HepG2 (cell line): ENCODE measurements around the gene PRICKLE2. TPM values are rescaled to one million over a fixed set of nuclear protein-coding genes. Genes with fewer than 3 reads are reported as not detected.

Experiments
- ATAC-seq: fragments of 200-7000 bp; cut with Tn5 transposase; 3 replicates; pipeline ENCODE4 v1.9.1; 2020; ENCODE audit warnings: mild to moderate bottlenecking, moderate library complexity
- BruUV-seq: library from RNA; stranded (reverse); fragments of 400-500 nt; replicated peaks from 2 replicates; lab custom pipeline; 2021; lab: Mats Ljungman, UMichigan
- CTCF ChIA-PET: fragments of 300-600 bp; formaldehyde crosslinking; extraction: SDS; loops from one replicate; lab custom pipeline; 2021; ENCODE audit warnings: low total read pairs, inconsistent platforms, low intra/inter-chr PET ratio; lab: Yijun Ruan, JAX
- POLR2A ChIA-PET: fragments of 350-600 bp; sonication (Branson Sonifier 250); formaldehyde crosslinking; loops from one replicate; lab custom pipeline; 2020; ENCODE audit warnings: antibody characterized with exemption, inconsistent platforms; lab: Yijun Ruan, JAX
- DNase-seq: peaks from one replicate; pipeline ENCODE4 v3.0.0-alpha.2; 2015; ENCODE audit warnings: low spot score
- FAIRE-seq: peaks from 3 replicates; lab custom pipeline; 2011; peaks lifted over from hg19 to GRCh38; lab: Jason Lieb, UNC
- H2AFZ ChIP-seq: one replicate; pipeline ENCODE4 v1.6.1; 2011; ENCODE audit warnings: low read length, inconsistent platforms
- H3K27ac ChIP-seq: fragments of 300-600 bp; 3 replicates; pipeline ENCODE4 v1.8.0; 2011; ENCODE audit warnings: mixed run types, mild to moderate bottlenecking, mixed read lengths, low read length, inconsistent platforms; ENCODE audit not compliant: insufficient read depth; ENCODE audit errors: extremely low read length
- H3K27me3 ChIP-seq, 2 experiments: fragments of 200-600 bp in 1 of 2; 2 replicates in 1 of 2; 3 replicates in 1 of 2; pipeline versions ENCODE4 v1.6.0 to v1.8.0; 2011; ENCODE audit warnings: low read length in 2 of 2, mild to moderate bottlenecking in 2 of 2, moderate library complexity in 2 of 2, inconsistent platforms in 1 of 2; ENCODE audit not compliant: insufficient read depth in 2 of 2, control insufficient read depth in 1 of 2
- H3K36me3 ChIP-seq, 2 experiments: fragments of 200-600 bp in 1 of 2; replicated peaks in 1 of 2; 2 replicates in 1 of 2; 3 replicates in 1 of 2; pipeline versions ENCODE4 v1.5.1 to v1.8.0; 2011; ENCODE audit warnings: low read length in 2 of 2, inconsistent platforms in 1 of 2; ENCODE audit not compliant: insufficient read depth in 2 of 2, control insufficient read depth in 1 of 2
- H3K4me1 ChIP-seq: 2 replicates; pipeline ENCODE4 v1.5.1; 2012; ENCODE audit warnings: low read length, inconsistent platforms; ENCODE audit not compliant: insufficient read depth
- H3K4me2 ChIP-seq: 2 replicates; pipeline ENCODE4 v1.6.0; 2011; ENCODE audit warnings: low read depth, low read length, inconsistent platforms
- H3K4me3 ChIP-seq, 3 experiments: fragments of 200-600 bp in 1 of 3; sonication (generic), shearing (Covaris generic) in 1 of 3; replicated peaks in 1 of 3; 2 replicates each; pipeline ENCODE4 v1.5.1; 2011 to 2016; ENCODE audit warnings: low read length in 3 of 3, inconsistent platforms in 2 of 3, low read depth in 2 of 3, mild to moderate bottlenecking in 2 of 3, control low read depth in 1 of 3, mixed read lengths in 1 of 3; ENCODE audit not compliant: insufficient read depth in 1 of 3
- H3K79me2 ChIP-seq: one replicate; pipeline ENCODE4 v1.6.1; 2011; ENCODE audit warnings: low read length, inconsistent platforms; ENCODE audit not compliant: insufficient read depth
- H3K9ac ChIP-seq: 2 replicates; pipeline ENCODE4 v1.6.0; 2011; ENCODE audit warnings: mild to moderate bottlenecking, low read depth, low read length, inconsistent platforms; ENCODE audit not compliant: insufficient read depth
- H3K9me3 ChIP-seq: 2 replicates; pipeline ENCODE4 v1.5.1; 2012; ENCODE audit warnings: mild to moderate bottlenecking, low read length
- H4K20me1 ChIP-seq: 2 replicates; pipeline ENCODE4 v1.6.0; 2011; ENCODE audit warnings: inconsistent platforms, mild to moderate bottlenecking, low read length, moderate library complexity; ENCODE audit not compliant: insufficient read depth
- MED1 ChIP-seq: sonication (generic); formaldehyde crosslinking; IDR thresholded peaks from 2 replicates; pipeline ENCODE4 v1.4.0; 2020; ENCODE audit warnings: missing genetic modification reagents
- NFATC3 ChIP-seq: sonication (generic); formaldehyde crosslinking; IDR thresholded peaks from 2 replicates; pipeline ENCODE4 v1.5.1; 2020; ENCODE audit warnings: mild to moderate bottlenecking, missing genetic modification reagents
- ZNF556 ChIP-seq: sonication (generic); formaldehyde crosslinking; IDR thresholded peaks from 2 replicates; pipeline ENCODE4 v1.4.0; 2020; ENCODE audit warnings: mild to moderate bottlenecking, missing genetic modification reagents, borderline replicate concordance
- WGBS: methylation state at CpG from one replicate; pipeline ENCODE4 v1.1.6; 2017; ENCODE audit warnings: low lambda C conversion rate; 5-methylcytosine and 5-hydroxymethylcytosine counted together
- in situ Hi-C: cut with HindIII; loops from 2 replicates; pipeline ENCODE4 v1.10.0; 2017; ENCODE audit warnings: low pct_unique_long_range_greater_than_20kb; ENCODE audit not compliant: extremely low pct_ligation_motif_present
- intact Hi-C: fragments of 100-400 bp; cut with micrococcal nuclease; formaldehyde crosslinking; loops from one replicate; pipeline ENCODE4 v1.10.0; 2022; ENCODE audit not compliant: unreplicated experiment
- polyA plus RNA-seq, 8 experiments: library from polyadenylated mRNA; depleted of rRNA in 3 of 8; stranded (reverse) in 7 of 8; unstranded in 1 of 8; fragments of >200 nt; fragmentation: Illumina TruSeq in 4 of 8; extraction: Trizol in 4 of 8; gene quantifications; 2 replicates each; pipeline versions ENCODE4 v1.2.1 to v1.2.3, GENCODE V29; 2011 to 2016; ENCODE audit warnings: low read depth in 4 of 8, missing spikeins in 1 of 8, mixed read lengths in 1 of 8; ENCODE audit not compliant: insufficient read depth in 1 of 8
- total RNA-seq, 5 experiments: library from RNA; depleted of rRNA; stranded (reverse); fragments of >200 nt; fragmentation: Illumina TruSeq; extraction: Trizol; gene quantifications; 2 replicates each; pipeline ENCODE4 v1.2.3, GENCODE V29; 2016; ENCODE audit warnings: low read depth in 1 of 5
- TF ChIP-seq, protein P1 (sequence below): IDR thresholded peaks from 2 replicates; pipeline ENCODE4 v1.4.0; 2020; ENCODE audit warnings: mild to moderate bottlenecking, missing genetic modification reagents

The PRICKLE2 gene
- total and polyA plus RNA-seq, 2 of the 13 experiments (the other 11 are each of a cell fraction or from before 2014, with no cell fraction given), result 0.01 to 0.07 TPM

GRCh38 chr3:64255741-64256340 is 30.6 kb upstream of the PRICKLE2 start:
- no peaks in the 10 kb centered on the region for H3K9me3 ChIP-seq
- TF ChIP-seq NFATC3 (CRISPR knock-in tag) (no peak), ZNF556 (CRISPR knock-in tag) (no peak), MED1 (CRISPR knock-in tag) (no peak)
- TF ChIP-seq, protein P1, sequence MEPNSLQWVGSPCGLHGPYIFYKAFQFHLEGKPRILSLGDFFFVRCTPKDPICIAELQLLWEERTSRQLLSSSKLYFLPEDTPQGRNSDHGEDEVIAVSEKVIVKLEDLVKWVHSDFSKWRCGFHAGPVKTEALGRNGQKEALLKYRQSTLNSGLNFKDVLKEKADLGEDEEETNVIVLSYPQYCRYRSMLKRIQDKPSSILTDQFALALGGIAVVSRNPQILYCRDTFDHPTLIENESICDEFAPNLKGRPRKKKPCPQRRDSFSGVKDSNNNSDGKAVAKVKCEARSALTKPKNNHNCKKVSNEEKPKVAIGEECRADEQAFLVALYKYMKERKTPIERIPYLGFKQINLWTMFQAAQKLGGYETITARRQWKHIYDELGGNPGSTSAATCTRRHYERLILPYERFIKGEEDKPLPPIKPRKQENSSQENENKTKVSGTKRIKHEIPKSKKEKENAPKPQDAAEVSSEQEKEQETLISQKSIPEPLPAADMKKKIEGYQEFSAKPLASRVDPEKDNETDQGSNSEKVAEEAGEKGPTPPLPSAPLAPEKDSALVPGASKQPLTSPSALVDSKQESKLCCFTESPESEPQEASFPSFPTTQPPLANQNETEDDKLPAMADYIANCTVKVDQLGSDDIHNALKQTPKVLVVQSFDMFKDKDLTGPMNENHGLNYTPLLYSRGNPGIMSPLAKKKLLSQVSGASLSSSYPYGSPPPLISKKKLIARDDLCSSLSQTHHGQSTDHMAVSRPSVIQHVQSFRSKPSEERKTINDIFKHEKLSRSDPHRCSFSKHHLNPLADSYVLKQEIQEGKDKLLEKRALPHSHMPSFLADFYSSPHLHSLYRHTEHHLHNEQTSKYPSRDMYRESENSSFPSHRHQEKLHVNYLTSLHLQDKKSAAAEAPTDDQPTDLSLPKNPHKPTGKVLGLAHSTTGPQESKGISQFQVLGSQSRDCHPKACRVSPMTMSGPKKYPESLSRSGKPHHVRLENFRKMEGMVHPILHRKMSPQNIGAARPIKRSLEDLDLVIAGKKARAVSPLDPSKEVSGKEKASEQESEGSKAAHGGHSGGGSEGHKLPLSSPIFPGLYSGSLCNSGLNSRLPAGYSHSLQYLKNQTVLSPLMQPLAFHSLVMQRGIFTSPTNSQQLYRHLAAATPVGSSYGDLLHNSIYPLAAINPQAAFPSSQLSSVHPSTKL, result no peak
- no peaks in the 10 kb centered on the region for H4K20me1 ChIP-seq
- H3K4me3 ChIP-seq, result no peak overlapping the region
- no peaks in the 10 kb centered on the region for H3K36me3 ChIP-seq
- DNase-seq (peak; percentile 18), FAIRE-seq (no peak), ATAC-seq (peak; percentile 62)
- H3K27me3 ChIP-seq, result no peaks in the 10 kb centered on the region
- intact Hi-C loops, result no loop called here
- 38% methylated on average over 5 of the region's 5 CpGs for WGBS
- no peak overlapping the region for H3K4me2 ChIP-seq
- H3K4me1 ChIP-seq, result peaks cover 32% of the 10 kb centered on the region
- BruUV-seq, result no TSS peak
- no peaks in the 10 kb centered on the region for H3K79me2 ChIP-seq
- H3K27ac ChIP-seq, result no peak overlapping the region
- H2AFZ ChIP-seq, result no peak overlapping the region
- ChIA-PET CTCF (no interaction called here), POLR2A (no interaction called here)
- H3K9ac ChIP-seq, result no peak overlapping the region
- in situ Hi-C loops, result no loop called here
